HG03354 (cell line): ENCODE data around the gene LRRC3C.
"Not testable (repeated sequence)": the region's sequence is repeated elsewhere in the genome, so short reads cannot be mapped to it uniquely, and the experiment has no call there.

Experiments used
- ATAC-seq: cut with Tn5 transposase; IDR thresholded peaks from one replicate; pipeline ENCODE4 v1.9.1; 2021; ENCODE audit warnings: mild to moderate bottlenecking; ENCODE audit not compliant: unreplicated experiment, poor library complexity, severe bottlenecking

The LRRC3C gene

GRCh38 chr17:39927101-39927928, at the start of gene LRRC3C, which contains the start of gene ORMDL3:
Gene LRRC3C, plus strand, starts transcription at chr17:39927732. Its CDS starts 13,792 bp downstream, at chr17:39941524.
Gene ORMDL3, minus strand, starts transcription at chr17:39927601. Its CDS starts 3,398 bp downstream, at chr17:39924203.
- peak; percentile 82 for ATAC-seq

GRCh38 chr17:39886102-39886501, 41.4 kb upstream of the LRRC3C start:
- not testable (repeated sequence) for ATAC-seq

GRCh38 chr17:39887078-39887477, 40.5 kb upstream of the LRRC3C start:
- ATAC-seq = no peak

GRCh38 chr17:39889200-39889599, 38.3 kb upstream of the LRRC3C start:
- ATAC-seq = no peak

GRCh38 chr17:39894681-39895376, 32.7 kb upstream of the LRRC3C start:
- no peak for ATAC-seq

GRCh38 chr17:39898088-39898487, 29.4 kb upstream of the LRRC3C start:
- no peak for ATAC-seq

- no peak for ATAC-seq
Observed at GRCh38 chr17:39899215-39899614, 28.3 kb upstream of the LRRC3C start.

GRCh38 chr17:39902027-39902426, 25.5 kb upstream of the LRRC3C start:
- not testable (repeated sequence) for ATAC-seq

GRCh38 chr17:39903158-39903884, 24.2 kb upstream of the LRRC3C start:
- no peak for ATAC-seq

- ATAC-seq = no peak
Observed at GRCh38 chr17:39904990-39905288, 22.6 kb upstream of the LRRC3C start.

GRCh38 chr17:39908789-39909352, 18.7 kb upstream of the LRRC3C start:
- no peak for ATAC-seq

- no peak for ATAC-seq
Observed at GRCh38 chr17:39913989-39914388, 13.5 kb upstream of the LRRC3C start.

- no peak for ATAC-seq
Observed at GRCh38 chr17:39915559-39915958, 12.0 kb upstream of the LRRC3C start.

- ATAC-seq = no peak
Observed at GRCh38 chr17:39916918-39917317, 10.6 kb upstream of the LRRC3C start.

GRCh38 chr17:39919087-39919683, 8.3 kb upstream of the LRRC3C start:
- no peak for ATAC-seq

GRCh38 chr17:39920218-39921210, 7.0 kb upstream of the LRRC3C start:
- ATAC-seq = no peak

GRCh38 chr17:39921323-39921722, 6.2 kb upstream of the LRRC3C start:
- no peak for ATAC-seq

GRCh38 chr17:39922006-39922405, 5.5 kb upstream of the LRRC3C start:
- no peak for ATAC-seq

GRCh38 chr17:39923230-39923629, 4.3 kb upstream of the LRRC3C start:
- ATAC-seq = no peak
